Measurements from ENCODE around the gene SERBP1. TPM values are rescaled to one million over a fixed set of nuclear protein-coding genes. Genes with fewer than 3 reads are reported as not detected.

The SERBP1 gene
- total RNA-seq, 1 experiment from 2014 or later, result 325 TPM

GRCh38 chr1:67465375-67465774, 35.2 kb upstream of the SERBP1 start:
- RAD21 ChIA-PET (ENCODE audit: low non-redundant PET in 1 of 2, low total read pairs in 2 of 2, uncharacterized antibody in 2 of 2, unreplicated experiment in 2 of 2), result no interaction called here
- no peak for ATAC-seq
- CTCF ChIA-PET, result no interaction called here

More at GRCh38 chr1:67465375-67465774, 35.2 kb upstream of the SERBP1 start:
- Histone ChIP-seq H3K4me3 (replicated peaks in 1 of 2; ENCODE audit: low read depth in 1 of 2, low read length in 2 of 2) (no peak overlapping the region), H4K20me1 (ENCODE audit: insufficient read depth) (no peaks in the 10 kb centered on the region), H3K4me1 (ENCODE audit: control insufficient read depth in 1 of 2, insufficient read depth in 2 of 2, low read length in 2 of 2) (peaks cover 0 to 15% of the 10 kb centered on the region in 2 experiments; a peak in 1 of 4 replicates), H3K27me3 (ENCODE audit: insufficient read depth, low read length) (no peaks in the 10 kb centered on the region), H3K9me3 (ENCODE audit: control insufficient read depth in 1 of 2, insufficient read depth in 1 of 2, low read depth in 1 of 2, low read length in 2 of 2) (no peaks in the 10 kb centered on the region), H3K9ac (ENCODE audit: low read length) (no peak overlapping the region), H3K9me2 (ENCODE audit: insufficient read depth) (no peaks in the 10 kb centered on the region; the same call in 1 of the 2 replicates), H2AFZ (ENCODE audit: low read depth, low read length, poor library complexity, severe bottlenecking) (no peak overlapping the region), H3K36me3 (ENCODE audit: control insufficient read depth in 1 of 2, insufficient read depth in 2 of 2, low read length in 2 of 2) (no peaks in the 10 kb centered on the region), H3K4me2 (ENCODE audit: low read length) (no peak overlapping the region), H3K27ac (ENCODE audit: low read depth, low read length) (no peak overlapping the region), H3K79me2 (ENCODE audit: insufficient read depth, low read length) (no peaks in the 10 kb centered on the region)
- POLR2A ChIA-PET, result no interaction called here
- BruUV-seq (replicated peaks), result no TSS peak
- intact Hi-C loops (cut with micrococcal nuclease), result no loop called here
- no peak for TF ChIP-seq REST (IDR thresholded peaks at IDR 0.05; ENCODE audit: low read depth)
- TF ChIP-seq ZNF274 (IDR thresholded peaks at IDR 0.05; ENCODE audit: low read depth, low read length), result no peak
- TF ChIP-seq FOSL1 (IDR thresholded peaks at IDR 0.05; ENCODE audit: low read depth), result no peak
- no peak for TF ChIP-seq YY1 (IDR thresholded peaks at IDR 0.05; ENCODE audit: extremely low read depth, insufficient replicate concordance, low read depth, low read length)
- TF ChIP-seq SP1 (IDR thresholded peaks at IDR 0.05; ENCODE audit: low read depth), result no peak
- TF ChIP-seq JUND (IDR thresholded peaks at IDR 0.05), result no peak
- no peak for TF ChIP-seq MAX (IDR thresholded peaks at IDR 0.05)
- no peak for TF ChIP-seq EZH2phosphoT487 (IDR thresholded peaks at IDR 0.05; ENCODE audit: borderline replicate concordance)
- no peak for TF ChIP-seq CEBPB (IDR thresholded peaks at IDR 0.05; ENCODE audit: low read depth)
- no peak for TF ChIP-seq ZFX (IDR thresholded peaks at IDR 0.05)
- no peak for TF ChIP-seq RAD21 (IDR thresholded peaks at IDR 0.05; ENCODE audit: low read depth)
- no peak for TF ChIP-seq POLR2AphosphoS5 (IDR thresholded peaks at IDR 0.05; ENCODE audit: low read depth, low read length)
- no peak for TF ChIP-seq ZBTB33 (IDR thresholded peaks at IDR 0.05; ENCODE audit: extremely low read depth, insufficient replicate concordance, low read length)
- no peak for DNase-seq (ENCODE audit: low read depth, low spot score)
